Stimulated activated CD8-positive, alpha-beta memory T cell treated with anti-CD3 and anti-CD28 coated beads, Interleukin-15, amount 100 ng/mL, for 48 hours (primary cell): Measurements from ENCODE around the gene AATK.

Experiments
- DNase-seq, 2 donors: peaks; one replicate each; pipeline ENCODE4 v3.0.0-alpha.2; 2020; ENCODE audit warnings: low read depth in 2 of 2

The AATK gene

GRCh38 chr17:81143717-81144422 lies 22.2 kb downstream of the AATK start:
- no peak for DNase-seq

GRCh38 chr17:81143200-81143527 lies 22.9 kb downstream of the AATK start:
- no peak for DNase-seq

- peak; percentile 25 to 34 for DNase-seq
Measured at GRCh38 chr17:81142301-81143199, 23.5 kb downstream of the AATK start.

GRCh38 chr17:81140695-81141094 lies 25.3 kb downstream of the AATK start:
- DNase-seq: no peak

GRCh38 chr17:81140018-81140417 lies 26.0 kb downstream of the AATK start:
- DNase-seq: no peak

- no peak for DNase-seq
Measured at GRCh38 chr17:81139428-81139827, 26.6 kb downstream of the AATK start.

- DNase-seq: no peak
Measured at GRCh38 chr17:81138500-81138899, 27.5 kb downstream of the AATK start.

- no peak for DNase-seq
Measured at GRCh38 chr17:81138083-81138482, 27.9 kb downstream of the AATK start.

GRCh38 chr17:81137248-81137647 lies 28.8 kb downstream of the AATK start:
- no peak for DNase-seq

- DNase-seq: no peak
Measured at GRCh38 chr17:81136366-81136765, 29.7 kb downstream of the AATK start.

- no peak for DNase-seq
Measured at GRCh38 chr17:81135505-81136278, 30.3 kb downstream of the AATK start.

- DNase-seq: no peak
Measured at GRCh38 chr17:81134064-81134781, 31.8 kb downstream of the AATK start.

- DNase-seq: no peak
Measured at GRCh38 chr17:81132770-81133723, 33.0 kb downstream of the AATK start.

GRCh38 chr17:81132197-81132540 lies 33.9 kb downstream of the AATK start:
- no peak for DNase-seq

- DNase-seq: no peak
Measured at GRCh38 chr17:81131486-81132196, 34.4 kb downstream of the AATK start.

- DNase-seq: no peak
Measured at GRCh38 chr17:81130385-81131361, 35.3 kb downstream of the AATK start.

GRCh38 chr17:81129711-81130367 lies 36.2 kb downstream of the AATK start:
- DNase-seq: no peak

- no peak for DNase-seq
Measured at GRCh38 chr17:81129289-81129688, 36.7 kb downstream of the AATK start.
